Panc1 (cell line): ENCODE measurements around the gene IGF1R.

Experiments
- POLR2AphosphoS5 ChIP-seq: IDR thresholded peaks from 2 replicates; pipeline ENCODE4 v1.6.1; 2012; ENCODE audit warnings: mild to moderate bottlenecking, low read depth, low read length, moderate library complexity
- TCF7L2 ChIP-seq: IDR thresholded peaks from 2 replicates; pipeline ENCODE4 v1.6.1; 2011; ENCODE audit warnings: mild to moderate bottlenecking, low read depth, low read length, inconsistent platforms
- TF ChIP-seq, protein P1 (sequence below): fragments of 450-650 bp; IDR thresholded peaks from 2 replicates; pipeline ENCODE4 v1.5.1; 2017; ENCODE audit warnings: mild to moderate bottlenecking

DNA sequence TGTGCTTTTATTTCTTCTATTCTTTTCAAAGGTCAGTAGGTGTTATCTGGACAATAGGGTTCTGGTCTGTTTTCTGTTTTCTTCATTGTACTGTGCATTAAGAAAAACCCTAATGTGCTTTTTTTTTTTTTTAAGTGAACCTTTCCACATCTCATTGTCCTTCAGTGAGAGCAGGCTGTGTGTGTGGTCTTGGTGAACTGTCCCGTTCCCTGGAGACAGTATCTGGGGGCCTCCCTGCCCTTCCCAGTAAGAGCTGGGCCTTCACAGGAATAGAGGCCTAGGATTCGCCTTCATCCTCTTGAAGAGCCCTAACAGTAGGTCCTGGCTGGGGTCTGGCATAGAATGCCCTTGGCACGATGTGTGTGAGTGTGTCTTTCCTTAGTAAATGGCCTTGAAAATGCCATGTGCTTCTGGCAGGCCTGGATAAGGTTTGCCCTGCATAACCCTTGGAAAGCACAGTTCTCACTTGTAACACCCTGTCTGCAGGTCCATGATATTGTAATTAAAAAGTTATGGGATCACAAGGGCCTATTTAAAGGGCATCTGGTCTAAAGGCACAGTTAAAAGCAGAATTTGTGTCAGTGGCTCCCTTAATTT lies 81.2 kb downstream of the IGF1R start:
- TF ChIP-seq, protein P1, sequence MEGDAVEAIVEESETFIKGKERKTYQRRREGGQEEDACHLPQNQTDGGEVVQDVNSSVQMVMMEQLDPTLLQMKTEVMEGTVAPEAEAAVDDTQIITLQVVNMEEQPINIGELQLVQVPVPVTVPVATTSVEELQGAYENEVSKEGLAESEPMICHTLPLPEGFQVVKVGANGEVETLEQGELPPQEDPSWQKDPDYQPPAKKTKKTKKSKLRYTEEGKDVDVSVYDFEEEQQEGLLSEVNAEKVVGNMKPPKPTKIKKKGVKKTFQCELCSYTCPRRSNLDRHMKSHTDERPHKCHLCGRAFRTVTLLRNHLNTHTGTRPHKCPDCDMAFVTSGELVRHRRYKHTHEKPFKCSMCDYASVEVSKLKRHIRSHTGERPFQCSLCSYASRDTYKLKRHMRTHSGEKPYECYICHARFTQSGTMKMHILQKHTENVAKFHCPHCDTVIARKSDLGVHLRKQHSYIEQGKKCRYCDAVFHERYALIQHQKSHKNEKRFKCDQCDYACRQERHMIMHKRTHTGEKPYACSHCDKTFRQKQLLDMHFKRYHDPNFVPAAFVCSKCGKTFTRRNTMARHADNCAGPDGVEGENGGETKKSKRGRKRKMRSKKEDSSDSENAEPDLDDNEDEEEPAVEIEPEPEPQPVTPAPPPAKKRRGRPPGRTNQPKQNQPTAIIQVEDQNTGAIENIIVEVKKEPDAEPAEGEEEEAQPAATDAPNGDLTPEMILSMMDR, result no peak
- TF ChIP-seq POLR2AphosphoS5, result no peak
- TF ChIP-seq TCF7L2, result no peak
